ENCODE results near the gene NCAPH2.

DNA sequence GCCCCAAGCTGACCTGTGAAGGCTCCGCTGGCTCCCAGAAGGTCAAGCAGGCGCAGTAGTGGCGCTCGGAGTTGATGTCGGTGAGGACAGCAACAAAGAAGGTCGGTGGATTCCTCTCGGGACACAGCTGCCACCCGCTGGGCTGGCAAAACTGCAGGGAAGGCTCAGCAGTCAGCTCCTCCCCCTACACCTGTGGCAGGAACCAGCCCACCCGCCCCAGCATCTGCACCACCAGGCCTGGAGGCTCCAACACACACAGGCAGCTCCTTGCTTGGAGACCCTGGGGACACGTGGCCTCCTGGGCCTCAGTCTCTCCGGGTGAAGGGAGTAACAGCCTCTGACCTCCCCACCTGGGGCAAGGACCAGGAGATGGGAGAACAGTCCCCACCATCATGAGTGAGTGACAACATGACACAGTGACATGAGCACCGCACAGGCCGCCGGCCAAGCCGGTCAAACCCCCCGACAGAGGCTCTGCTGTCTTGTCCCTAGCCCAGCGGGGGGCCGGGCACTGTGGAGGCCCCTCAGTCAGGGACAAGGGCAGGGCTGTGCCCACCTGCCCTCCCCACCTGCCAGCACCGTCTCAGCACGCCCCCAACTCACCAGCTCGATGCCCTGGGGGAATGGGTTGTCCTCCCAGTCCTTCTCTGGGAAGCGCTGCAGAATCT, 40.1 kb upstream of the NCAPH2 start:
- no peak for TF ChIP-seq FOXA1 (IDR thresholded peaks at IDR 0.05)
- TF ChIP-seq FOXM1 (IDR thresholded peaks at IDR 0.05; ENCODE audit: borderline replicate concordance) = no peak
- TF ChIP-seq HDGF (IDR thresholded peaks at IDR 0.05; ENCODE audit: borderline replicate concordance) = no peak
- TF ChIP-seq SUZ12 (IDR thresholded peaks at IDR 0.05) = no peak
